GM18498 (cell line): ENCODE results near the gene STARD9.
"Not testable (repeated sequence)": the region's sequence is repeated elsewhere in the genome, so short reads cannot be mapped to it uniquely, and the experiment has no call there.

Source experiments
- ATAC-seq: cut with Tn5 transposase; IDR thresholded peaks from one replicate; pipeline ENCODE4 v1.9.1; 2021; ENCODE audit warnings: mild to moderate bottlenecking, moderate library complexity; ENCODE audit not compliant: unreplicated experiment

STARD9 gene

DNA sequence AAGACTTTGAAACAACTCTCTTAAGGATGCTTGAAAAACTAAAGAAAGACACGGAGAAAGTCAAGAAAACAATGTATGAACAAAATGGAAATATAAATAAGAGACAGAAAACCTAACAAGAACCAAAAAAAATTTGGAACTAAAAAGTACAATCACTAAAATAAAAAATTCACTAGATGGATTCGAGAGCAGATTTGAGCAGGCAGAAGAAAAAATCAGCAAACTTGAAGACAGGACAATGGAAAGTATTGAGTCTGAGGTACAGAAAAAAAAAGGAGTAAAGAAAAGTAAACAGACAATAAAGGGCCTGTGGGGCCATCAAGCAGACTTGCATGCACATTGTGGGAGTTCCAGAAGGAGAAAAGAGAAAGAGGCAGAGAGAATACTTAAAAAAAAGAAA is 174.9 kb downstream of the STARD9 start:
- ATAC-seq, result no peak

DNA sequence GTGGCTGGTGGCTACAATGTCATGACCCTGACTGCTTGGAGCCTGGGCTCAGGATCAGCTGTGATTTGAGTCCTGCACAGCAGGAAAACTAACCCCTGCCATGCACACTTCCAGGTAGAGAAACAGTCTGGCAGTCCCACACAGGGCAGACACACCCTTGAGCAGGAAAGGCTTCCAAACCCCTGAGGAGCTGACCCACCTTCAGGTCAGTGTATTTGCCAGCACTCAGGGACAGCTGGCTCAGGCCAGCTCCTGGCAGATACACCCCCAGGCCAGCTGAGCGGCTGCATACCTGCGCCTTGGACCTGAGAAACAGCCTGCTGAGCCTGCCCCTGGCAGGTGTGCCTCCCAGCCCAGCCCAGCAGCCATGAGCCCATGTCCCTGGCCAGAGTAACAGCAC is 183.7 kb downstream of the STARD9 start:
- ATAC-seq, result no peak

DNA sequence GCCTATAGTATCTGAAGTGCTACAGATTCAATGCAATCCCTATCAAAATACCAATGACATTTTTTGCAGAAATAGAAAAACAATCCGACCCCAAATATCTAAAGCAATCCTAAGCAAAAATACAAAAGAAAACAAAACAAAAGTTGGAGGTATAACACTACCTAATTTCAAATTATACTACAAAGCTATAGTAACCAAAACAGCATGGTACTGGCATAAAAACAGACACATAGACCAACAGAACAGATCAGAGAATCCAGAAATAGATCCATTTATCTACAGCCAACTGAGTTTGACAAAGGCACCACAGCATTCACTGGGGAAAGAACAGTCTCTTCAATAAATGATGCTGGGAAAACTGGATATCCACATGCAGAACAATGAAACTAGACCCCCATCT is 185.4 kb downstream of the STARD9 start:
- ATAC-seq, result no peak

DNA sequence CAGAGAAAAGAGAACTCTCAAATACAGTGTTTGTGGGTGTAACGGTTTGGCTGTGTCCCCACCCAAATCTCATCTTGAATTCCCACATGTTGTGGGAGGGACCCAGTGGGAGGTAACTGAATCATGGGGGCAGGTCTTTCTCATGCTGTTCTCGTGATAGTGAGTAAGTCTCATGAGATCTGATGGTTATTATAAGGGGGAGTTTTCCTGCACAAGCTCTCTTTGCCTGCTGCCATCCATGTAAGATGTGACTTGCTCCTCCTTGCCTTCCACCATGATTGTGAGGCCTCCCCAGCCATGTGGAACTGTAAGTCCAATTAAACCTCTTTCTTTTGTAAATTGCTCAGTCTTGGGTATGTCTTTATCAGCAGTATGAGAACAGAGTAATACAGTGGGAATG is 186.4 kb downstream of the STARD9 start:
- ATAC-seq, result not testable (repeated sequence)

DNA sequence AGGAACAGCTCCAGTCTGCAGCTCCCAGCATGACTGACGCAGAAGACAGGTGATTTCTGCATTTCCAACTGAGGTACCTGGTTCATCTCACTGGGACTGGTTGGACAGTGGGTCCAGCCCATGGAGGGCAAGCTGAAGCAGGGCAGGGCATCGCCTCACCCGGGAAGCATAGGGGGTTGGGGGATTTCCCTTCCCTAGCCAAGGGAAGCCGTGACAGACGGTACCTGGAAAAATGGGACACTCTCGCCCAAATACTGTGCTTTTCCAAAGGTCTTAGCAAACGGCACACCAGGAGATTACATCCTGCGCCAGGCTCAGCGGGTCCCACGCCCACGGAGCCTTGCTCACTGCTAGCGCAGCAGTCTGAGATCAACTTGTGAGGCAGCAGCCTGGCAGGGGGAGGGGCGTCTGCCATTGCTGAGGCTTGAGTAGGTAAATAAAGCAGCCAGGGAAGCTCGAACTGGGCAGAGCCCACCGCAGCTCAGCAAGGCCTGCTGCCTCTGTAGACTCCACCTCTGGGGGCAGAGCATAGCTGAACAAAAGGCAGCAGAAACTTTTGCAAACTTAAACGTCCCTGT is 188.8 kb downstream of the STARD9 start:
- ATAC-seq, result not testable (repeated sequence)

DNA sequence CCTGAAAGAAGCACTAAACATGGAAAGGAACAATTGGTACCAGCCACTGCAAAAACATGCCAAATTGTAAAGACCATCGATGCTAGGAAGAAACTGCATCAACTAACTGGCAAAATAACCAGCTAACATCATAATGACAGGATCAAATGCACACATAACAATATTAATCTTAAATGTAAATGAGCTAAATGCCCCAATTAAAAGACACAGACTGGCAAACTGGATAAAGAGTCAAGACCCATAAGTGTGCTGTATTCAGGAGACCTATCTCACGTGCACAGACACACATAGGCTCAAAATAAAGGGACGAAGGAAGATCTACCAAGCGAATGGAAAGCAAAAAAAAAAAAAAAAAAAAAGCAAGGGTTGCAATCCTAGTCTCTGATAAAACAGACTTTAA is 190.7 kb downstream of the STARD9 start:
- ATAC-seq, result not testable (repeated sequence)
